NCI-H2029 treated with DMSO at 0.1 percent for 48 hours (cell line): ENCODE data around the gene SKIC2.
"Not testable (repeated sequence)": the region's sequence is repeated elsewhere in the genome, so short reads cannot be mapped to it uniquely, and the experiment has no call there.

ENCODE experiments used
- DNase-seq: peaks from one replicate; lab custom pipeline; 2025; lab: John Stamatoyannopoulos, UW

The SKIC2 gene

DNA sequence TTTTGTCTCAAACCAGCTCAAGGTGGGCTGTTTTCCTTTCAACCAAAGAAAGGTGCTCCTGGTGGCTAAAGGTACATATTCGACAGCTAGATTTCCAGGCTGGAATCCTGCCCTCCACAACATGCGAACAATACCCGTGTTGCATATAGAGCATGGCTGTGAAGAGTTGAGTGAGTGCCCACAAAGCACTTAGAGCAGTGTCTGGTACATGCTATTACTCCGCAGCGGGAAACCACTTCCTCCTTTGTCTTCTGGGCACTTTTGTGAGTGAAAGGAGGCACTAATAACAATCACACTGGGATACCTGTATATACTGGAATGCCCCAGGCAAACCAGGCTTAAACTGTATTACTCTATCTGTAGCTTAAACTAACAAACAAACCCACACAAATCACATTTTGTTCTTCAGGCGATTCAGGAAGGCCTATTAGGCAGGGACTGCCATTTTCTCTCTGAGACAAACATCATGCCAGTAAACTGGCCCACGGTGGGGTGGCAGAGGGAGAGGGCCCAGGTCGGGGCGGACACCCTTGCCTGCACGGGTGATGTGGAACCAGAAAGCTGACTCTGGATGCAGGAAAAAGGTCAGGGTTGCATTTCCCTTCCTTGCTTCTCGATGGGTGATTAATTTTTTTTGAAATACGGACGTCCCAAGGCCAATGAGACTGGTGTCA is 46.0 kb downstream of the SKIC2 start:
- DNase-seq = not testable (repeated sequence)

DNA sequence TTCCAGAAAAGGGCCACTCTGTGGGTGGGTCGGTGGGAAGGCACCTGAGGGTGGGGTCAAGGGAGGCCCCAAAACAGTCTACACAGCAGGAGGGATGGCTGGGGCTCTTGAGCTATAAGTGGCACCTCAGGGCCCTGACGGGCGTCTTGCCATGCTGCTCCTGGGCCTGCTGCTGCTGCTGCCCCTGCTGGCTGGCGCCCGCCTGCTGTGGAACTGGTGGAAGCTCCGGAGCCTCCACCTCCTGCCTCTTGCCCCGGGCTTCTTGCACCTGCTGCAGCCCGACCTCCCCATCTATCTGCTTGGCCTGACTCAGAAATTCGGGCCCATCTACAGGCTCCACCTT is 46.5 kb downstream of the SKIC2 start:
- not testable (repeated sequence) for DNase-seq

DNA sequence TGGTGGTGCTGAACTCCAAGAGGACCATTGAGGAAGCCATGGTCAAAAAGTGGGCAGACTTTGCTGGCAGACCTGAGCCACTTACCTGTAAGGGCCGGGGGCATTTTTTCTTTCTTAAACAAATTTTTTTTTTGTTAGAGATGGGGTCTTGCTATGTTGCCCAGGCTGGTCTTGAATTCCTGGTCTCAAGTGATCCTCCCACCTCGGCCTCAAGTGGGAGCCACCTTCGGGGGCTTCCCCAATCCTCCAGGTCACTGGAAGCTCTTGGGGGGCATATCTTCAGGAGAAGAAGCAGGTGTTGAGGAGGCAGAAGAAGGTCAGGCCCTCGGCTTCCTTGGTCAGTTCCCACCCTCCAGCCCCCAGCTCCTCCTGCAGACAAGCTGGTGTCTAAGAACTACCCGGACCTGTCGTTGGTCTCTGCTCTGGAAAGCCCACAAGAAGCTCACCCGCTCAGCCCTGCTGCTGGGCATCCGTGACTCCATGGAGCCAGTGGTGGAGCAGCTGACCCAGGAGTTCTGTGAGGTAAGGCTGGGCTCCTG is 47.1 kb downstream of the SKIC2 start:
- not testable (repeated sequence) for DNase-seq

DNA sequence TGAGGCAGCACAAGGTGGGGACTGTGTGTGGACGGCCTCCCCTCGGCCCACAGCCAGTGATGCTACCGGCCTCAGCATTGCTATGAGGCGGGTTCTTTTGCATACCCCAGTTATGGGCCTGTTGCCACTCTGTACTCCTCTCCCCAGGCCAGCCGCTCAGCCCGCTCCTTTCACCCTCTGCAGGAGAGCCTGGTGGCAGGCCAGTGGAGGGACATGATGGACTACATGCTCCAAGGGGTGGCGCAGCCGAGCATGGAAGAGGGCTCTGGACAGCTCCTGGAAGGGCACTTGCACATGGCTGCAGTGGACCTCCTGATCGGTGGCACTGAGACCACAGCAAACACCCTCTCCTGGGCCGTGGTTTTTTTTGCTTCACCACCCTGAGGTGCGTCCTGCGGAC is 48.1 kb downstream of the SKIC2 start:
- not testable (repeated sequence) for DNase-seq

DNA sequence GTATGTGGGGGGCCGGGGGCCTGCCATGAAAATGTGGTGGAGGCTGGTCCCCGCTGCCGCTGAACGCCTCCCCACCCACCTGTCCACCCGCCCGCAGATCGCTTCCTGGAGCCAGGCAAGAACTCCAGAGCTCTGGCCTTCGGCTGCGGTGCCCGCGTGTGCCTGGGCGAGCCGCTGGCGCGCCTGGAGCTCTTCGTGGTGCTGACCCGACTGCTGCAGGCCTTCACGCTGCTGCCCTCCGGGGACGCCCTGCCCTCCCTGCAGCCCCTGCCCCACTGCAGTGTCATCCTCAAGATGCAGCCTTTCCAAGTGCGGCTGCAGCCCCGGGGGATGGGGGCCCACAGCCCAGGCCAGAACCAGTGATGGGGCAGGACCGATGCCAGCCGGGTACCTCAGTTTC is 49.1 kb downstream of the SKIC2 start:
- not testable (repeated sequence) for DNase-seq

DNA sequence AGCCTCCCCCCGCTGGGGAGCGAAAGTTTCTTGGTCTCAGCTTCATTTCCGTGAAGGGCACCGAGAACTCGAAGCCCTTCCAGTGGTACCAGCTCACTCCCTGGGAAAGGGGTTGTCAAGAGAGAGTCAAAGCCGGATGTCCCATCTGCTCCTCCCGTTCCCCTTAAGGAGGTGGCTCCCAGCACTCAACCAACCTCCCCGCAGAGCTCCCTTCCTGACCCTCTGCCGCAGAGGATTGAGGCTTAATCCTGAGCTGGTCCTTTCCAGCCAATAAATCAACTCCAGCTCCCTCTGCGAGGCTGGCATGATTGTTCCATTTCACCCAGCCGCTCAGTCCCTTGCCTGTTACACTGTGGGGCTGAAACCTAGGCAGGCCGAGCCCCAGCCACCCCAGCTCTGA is 49.6 kb downstream of the SKIC2 start:
- DNase-seq = not testable (repeated sequence)

DNA sequence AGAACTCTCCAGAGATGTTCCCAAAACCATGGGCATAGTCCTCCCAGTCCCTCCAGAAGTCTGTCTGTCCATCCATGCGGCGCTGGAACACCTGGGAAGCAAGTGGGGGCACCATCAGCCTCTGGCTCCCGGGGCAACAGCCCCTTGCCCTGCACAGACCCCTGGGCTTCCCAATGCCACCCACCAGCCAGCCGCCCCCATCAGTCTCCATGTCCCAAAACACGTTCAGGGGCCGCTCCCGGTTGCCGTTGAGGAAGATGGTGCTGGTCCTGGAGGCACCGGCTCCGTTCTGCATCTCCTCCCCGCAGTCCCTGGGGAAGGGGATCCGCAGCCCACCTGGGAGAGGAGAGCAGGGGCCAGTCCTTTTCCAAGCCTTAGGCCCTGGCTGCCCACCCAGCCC is 50.6 kb downstream of the SKIC2 start:
- not testable (repeated sequence) for DNase-seq

DNA sequence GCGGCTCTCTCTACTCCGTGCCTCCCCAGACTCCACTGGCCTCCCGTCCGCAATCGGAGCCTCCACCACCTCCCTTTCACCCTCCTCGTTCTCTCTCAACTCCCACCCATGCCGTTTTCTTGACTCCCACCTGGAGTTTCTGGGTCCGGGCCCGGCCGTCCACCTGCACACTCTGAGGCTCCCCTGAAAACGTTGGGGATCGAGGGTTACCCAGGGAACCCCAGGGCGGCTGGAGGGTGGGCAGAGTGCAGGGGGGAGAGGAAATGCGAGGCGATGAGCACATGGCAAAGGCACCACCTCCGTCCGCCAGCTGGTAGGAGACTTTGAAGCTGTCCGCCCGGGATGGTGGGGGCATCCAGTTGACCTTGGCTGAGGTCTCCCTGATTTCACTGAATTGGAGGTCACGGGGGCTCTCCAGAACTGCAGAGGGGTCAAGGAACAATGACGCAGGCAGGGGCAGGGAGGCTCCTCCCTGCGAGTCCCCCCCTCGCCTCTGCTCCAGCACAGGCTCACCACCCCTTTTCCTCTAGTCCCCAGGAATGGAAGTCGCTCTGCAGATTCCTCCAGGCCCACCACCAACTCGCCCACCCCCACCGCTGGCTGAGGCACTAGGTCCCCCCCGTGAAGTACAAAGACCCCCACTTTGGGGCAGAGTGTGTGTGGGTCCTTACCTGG is 52.0 kb downstream of the SKIC2 start:
- not testable (repeated sequence) for DNase-seq

DNA sequence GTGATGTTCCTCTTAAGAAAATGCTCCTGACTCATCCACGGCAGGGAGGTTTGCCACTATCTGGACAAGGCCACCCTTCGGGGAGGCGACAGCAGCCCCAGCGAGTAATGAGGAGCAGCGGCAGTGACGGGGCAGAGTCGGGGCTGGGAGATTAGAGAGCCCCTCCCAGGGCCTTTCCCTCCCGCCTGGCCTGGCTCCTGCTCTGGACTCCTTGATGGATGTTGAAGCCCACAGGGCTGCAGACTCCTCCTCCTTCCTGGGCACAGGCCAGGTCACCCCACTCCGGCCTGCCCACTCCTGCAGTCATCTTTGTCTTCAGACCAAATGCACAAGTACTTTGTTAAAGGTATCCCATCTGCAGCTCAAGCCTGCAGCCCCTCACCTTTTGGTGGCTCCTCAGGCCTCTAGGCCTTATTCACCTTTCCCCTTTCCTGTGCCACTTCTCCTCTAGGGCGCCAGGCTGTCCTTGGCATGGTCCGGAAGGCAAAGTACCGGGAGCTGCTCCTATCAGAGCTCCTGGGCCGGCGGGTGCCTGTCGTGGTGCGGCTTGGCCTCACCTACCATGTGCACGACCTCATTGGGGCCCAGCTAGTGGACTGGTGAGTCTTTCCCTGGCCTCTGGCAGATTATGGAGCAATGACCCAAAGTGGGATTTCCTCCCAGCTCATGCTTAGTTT is 54.1 kb downstream of the SKIC2 start:
- DNase-seq = not testable (repeated sequence)

DNA sequence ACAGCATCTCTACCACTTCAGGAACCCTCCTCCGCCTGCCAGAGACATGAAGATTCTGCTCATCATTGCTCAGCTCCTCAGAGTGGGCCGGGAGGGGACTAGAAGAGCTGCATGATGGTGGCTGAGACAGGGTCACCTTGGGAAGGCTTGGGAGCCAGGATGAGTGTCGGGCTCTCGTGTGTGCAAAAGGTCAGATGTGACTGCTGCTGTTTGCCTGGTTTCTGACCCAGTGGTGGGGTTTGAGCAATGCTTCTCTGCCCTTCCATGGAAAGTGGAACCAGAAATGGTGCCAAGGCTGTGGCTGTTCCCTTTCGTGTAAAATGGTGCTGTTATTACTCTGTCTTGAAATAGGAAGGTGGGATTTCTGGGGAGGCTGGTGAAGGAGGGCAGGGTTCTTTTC is 54.8 kb downstream of the SKIC2 start:
- DNase-seq = not testable (repeated sequence)

DNA sequence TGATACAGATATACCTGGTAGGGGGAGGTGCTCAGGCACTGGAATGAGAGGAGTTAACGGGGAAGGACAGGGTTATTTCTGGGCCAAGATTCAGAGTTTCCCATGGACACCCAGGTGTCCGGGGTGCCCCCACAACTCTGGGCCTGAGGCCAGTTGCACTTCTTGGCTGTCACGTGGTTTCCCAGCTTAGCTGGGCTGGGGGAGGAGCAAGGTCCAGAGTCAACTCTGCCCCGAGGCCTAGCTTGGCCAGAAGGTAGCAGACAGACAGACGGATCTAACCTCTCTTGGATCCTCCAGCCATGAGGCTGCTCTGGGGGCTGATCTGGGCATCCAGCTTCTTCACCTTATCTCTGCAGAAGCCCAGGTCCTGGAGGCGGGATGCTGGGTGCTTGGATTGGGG is 55.6 kb downstream of the SKIC2 start, which contains the start of gene C4B:
Gene C4B, plus strand, starts transcription at position 249 of the 400 bp plus-strand sequence. Its CDS starts 51 bp downstream, at position 300.
- not testable (repeated sequence) for DNase-seq
